Activated CD4-positive, alpha-beta T cell treated with anti-CD3 and anti-CD28 coated beads for 24 hours (primary cell): ENCODE data around the gene CLPTM1L.
"Not testable (repeated sequence)": the region's sequence is repeated elsewhere in the genome, so short reads cannot be mapped to it uniquely, and the experiment has no call there.

Source experiments
- DNase-seq, 2 donors: peaks; one replicate each; pipeline ENCODE4 v3.0.0-alpha.2; 2020; ENCODE audit warnings: low read depth in 2 of 2

Gene CLPTM1L

DNA sequence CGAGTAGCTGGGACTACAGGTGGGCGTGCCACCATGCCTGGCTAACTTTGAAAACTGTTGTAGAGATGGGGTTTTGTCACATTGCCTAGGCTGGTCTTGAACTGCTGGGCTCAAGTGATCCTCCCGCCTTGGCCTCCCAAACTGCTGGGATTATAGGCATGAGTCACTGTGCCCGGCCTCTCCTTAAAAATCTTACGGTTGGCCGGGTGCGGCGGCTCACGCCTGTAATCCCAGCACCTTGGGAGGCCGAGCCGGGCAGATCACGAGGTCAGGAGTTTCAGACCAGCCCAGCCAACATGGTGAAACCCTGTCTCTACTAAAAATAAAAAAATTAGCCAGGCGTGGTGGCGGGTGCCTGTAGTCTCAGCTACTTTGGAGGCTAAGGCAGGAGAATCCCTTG is 2.2 kb downstream of the CLPTM1L start:
- not testable (repeated sequence) for DNase-seq

DNA sequence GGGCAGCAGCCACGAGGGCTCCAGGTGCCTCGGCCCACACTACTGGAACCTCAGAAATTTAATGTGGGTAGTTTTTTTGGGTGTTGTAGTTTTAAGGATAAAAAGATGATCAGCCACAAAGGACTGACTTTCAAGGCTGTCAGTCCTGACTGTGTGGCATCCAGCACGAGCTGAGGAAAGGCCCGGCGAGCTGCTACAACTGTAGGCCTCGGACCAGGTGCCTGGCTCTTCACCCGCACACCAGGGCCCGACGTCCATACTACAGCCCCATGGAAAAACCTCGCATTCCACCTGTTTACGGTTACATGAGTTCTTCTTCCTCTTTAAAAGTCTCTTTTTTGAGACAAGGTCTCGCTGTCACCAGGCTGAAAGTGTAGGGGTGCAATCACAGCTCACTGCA is 2.6 kb downstream of the CLPTM1L start:
- DNase-seq: no peak

DNA sequence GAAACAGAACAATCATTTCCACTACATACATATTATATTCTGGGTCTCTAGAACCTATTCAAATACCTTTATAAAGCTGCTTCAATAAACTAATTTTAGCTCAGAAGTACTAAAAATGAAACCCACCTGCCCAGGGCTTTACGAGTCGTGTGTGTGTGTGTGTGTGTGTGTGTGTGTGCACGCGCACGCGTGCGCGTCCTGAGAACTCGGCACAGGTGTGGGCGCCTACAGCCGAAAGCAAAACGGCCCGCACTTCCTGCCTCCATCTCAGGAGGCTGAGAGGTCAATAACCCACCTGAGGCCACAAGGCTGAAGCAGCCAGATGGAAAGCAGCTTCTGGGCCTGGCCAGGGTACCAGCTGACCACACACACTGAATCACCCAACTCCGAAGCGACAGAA is 3.0 kb downstream of the CLPTM1L start:
- no peak for DNase-seq

DNA sequence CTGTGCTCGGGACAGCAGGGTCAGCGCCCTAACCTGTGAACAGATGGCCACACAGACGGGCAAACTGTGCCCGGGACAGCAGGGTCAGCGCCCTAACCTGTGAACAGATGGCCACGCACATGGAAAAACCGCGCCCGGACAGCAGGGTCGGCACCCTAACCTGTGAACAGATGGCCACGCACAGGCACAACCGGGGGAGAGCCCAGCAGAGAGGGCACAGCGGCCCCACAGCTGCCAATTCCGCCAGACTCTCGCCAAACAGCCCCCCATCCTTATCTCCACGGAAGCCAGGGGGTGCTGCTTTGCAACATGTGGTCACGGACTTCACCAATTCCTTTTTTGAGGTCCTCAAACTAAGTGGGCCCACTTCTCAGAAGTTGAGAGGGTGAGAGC is 5.1 kb downstream of the CLPTM1L start:
- DNase-seq: not testable (repeated sequence)

DNA sequence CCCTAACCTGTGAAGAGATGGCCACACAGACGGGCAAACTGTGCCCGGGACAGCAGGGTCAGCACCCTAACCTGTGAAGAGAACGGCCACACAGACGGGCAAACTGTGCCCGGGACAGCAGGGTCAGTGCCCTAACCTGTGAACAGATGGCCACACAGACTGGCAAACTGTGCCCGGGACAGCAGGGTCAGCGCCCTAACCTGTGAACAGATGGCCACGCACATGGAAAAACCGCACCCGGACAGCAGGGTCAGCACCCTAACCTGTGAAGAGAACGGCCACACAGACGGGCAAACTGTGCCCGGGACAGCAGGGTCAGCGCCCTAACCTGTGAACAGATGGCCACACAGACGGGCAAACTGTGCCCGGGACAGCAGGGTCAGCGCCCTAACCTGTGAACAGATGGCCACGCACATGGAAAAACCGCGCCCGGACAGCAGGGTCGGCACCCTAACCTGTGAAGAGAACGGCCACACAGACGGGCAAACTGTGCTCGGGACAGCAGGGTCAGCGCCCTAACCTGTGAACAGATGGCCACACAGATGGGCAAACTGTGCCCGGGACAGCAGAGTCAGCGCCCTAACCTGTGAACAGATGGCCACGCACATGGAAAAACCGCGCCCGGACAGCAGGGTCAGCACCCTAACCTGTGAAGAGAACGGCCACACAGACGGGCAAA is 5.6 kb downstream of the CLPTM1L start:
- DNase-seq: not testable (repeated sequence)

DNA sequence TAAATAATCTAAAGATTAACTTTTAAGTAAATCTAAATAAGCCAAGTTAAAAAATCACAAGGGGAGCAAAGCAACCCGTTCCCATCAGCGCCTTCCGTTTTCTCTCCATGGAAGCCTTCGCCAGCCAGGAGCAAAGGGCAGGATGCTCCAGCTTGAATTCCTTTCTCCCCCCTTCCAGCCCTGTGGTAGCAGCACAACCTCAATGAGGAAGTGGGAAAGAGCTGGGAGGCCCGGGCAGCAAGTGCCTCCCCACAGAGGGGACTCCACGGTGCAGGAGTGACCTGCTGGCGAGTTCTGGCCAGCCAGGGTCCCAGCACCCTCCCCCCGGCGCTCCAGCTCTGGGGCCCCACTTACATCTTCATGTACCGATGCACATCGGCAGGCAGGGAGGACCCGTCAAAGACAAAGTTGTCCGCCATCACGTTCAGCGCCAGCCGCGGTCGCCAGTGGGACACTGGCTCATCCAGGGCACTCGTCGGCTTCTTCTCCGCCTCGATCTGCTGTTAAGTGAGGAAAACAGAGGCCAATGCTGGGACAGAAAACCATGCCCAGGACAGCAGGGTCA is 6.3 kb downstream of the CLPTM1L start:
- no peak for DNase-seq

DNA sequence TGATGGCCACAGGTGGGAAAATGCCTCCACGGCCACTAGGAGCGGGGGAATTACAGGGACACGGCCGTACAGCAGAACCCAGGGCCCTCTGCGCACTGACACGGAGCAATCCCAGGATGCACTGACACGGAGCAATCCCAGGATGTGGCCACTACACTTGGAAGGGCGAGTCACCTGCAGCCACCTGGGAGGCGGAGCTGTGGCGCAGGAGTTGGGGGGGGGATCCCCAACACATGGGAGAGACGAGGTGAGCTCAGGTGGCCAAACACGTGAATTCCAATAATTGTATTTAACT is 6.8 kb downstream of the CLPTM1L start:
- DNase-seq: no peak

DNA sequence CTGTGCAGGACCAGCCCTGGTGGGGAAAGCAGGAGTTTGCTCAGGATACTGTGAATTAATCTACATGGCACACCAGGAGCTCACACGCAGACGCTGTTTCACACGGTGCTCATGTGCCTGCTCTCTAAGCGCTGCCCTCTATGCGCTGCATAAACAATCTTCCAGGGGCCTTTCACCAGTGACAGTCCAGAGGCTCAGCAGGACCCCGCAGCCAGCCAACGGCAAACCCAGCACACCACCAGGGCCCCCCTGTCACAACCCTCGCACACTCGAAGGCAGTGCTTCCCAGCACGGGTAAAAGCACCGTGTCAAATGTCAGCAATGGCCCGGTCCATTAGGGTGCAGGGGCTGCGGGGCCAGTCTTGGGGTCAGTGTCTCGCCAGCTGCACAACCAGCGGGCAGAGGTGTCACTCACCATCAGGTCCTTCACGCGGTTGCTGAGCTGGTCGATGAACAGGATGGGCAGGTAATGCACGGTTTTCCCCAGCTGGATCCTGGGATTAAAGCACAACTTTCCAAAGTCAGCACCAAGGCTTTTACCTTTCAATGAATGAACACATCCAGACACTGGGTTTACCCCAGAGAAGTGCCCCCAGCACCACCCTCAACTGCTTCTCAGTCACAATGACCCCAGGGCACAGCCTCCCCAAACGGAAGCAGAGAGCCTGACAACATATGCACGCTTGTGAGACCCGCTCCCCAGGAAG is 7.3 kb downstream of the CLPTM1L start:
- DNase-seq: no peak

DNA sequence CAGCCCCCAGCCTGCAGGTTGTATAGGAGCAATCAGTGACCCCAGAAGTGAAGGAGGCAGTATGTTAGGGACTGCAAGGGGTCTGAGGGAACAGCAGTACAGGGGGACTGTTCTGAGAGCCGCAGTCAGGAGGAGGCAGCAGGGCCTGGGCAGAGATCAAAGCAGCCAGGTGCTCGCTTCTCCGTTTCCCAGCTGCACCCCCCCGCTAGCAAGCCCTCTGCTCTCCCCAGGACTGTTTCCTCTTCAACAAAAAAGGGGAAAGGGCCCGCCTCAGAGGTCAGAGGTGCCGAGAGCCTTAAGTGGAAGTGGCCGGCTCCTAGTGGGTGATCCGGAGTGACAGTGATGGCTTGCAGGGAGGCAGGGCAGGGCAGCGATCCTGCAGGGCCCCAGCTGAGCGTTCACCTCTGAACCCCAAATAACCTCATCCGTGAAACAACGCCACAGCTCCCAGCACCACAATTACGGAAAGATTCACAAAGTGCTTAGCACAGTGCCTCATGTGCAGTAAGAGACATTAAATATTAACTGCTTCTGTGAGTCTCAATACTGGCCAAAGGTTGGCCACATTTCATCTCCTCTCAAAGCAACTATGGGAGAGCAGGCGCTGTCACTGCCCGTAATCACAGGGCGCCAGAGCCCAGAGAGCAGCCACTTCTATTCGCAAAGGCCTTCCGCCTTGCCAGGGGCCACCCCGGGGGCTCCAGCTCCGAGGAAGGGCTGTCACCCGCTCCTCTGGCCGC is 8.0 kb downstream of the CLPTM1L start:
- DNase-seq: no peak

DNA sequence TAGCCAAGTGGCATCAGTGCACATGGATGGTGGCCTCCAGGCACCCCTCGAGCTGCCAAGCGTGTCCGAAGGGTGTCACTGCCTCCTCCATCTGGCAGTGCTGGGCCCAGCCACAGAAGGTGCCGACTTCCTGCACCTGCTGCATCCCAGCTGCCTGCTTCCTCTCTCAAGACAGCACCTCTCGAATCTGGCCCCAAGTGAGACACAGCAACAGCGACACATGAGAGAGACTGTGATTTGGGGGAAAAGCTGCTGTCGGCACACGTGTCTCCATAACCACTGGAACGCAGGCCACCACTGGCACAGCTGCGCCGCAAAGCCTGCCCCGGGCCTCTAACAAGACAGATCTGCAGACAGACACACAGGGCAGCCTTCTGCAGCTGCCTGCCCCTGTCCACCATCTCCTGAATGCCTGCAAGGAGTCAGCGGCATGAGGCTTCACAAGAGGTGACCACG is 8.8 kb downstream of the CLPTM1L start:
- DNase-seq: no peak

DNA sequence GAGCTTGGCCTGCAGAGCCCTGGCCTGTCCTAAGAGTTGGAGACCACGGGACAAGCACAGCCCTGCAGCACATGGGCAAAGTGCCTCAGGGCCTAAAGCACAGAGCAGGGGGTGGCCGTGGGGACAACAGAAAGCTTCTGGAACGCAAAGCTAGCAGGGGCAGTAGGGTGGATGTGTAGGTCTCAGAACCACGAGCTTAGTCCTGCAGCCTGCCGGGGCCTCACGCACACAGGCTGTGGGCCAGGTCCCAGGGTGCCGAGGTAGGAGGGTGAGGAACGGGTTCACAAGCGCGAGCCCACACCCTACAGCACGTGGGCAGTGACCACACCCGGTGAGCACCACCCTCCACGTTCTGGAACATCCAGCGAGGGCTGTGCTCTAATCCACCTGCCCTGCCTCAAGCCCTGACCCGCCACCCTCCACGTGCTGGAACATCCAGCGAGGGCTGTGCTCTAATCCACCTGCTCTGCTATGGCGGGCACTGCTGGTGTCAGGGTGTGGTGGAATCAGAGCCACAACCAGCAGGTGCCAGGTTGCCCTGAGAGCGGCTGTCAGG is 9.3 kb downstream of the CLPTM1L start:
- no peak for DNase-seq

DNA sequence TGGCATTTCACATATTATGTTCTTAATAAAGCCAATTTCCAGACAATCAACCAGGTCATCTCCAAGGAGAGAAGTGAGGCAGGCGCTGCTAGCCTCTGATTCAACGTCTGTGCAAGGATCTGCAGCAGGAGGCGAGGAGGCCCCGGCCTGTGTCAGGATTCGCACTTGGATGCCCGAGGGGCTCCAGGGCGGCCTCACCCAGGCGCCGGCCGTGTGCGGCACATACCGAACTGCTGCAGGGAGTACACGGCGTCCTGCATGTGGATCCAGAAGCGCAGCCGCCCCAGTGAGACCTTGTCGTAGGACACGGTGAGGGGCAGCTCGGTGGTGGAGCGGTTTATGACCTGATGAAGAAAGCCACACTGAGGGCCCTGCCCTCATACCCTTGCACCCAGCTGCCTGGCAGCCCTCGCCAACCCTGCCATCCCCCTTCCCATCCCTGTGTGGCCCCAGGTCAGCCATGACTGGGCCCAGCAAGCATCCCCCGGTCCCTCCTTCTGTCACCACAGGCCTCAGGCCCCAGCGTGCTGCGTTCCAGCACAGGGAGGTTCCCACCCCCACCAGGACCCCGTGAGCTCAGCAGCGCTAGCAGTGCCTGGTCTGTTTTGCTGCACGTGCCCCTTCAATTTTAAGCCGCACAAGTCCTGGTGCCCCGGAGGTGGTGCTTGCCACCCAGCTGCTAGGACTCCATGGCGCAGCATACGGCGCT is 9.9 kb downstream of the CLPTM1L start:
- DNase-seq: no peak

DNA sequence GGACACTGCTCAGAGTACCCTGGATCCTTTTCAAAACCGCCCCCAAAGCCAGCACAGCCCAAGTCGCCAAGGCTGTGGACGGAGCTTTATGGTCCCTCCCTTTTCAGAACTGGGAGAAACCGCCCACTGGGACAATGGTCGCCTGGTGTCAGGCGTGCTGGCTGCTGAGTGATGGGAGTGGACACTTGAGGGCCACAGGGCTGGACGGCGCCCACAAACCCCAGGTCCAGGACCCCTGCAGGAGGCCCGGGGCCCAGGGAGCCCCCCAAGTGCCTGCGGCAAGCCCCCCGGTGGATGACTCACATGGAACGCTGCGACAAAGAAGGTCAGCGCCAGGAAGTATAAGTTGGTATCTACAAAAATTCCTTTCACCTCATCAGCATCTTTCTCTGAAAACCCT is 10.9 kb downstream of the CLPTM1L start:
- no peak for DNase-seq

DNA sequence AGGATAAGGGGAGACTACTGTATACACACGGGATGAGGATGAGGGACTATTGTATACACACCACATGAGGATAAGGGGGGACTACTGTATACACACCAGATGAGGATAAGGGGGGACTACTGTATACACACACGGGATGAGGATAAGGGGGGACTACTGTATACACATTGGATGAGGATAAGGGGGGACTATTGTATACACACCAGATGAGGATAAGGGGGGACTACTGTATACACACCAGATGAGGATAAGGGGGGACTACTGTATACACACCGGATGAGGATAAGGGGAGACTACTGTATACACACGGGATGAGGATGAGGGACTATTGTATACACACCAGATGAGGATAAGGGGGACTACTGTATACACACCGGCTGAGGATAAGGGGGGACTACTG is 11.6 kb downstream of the CLPTM1L start:
- DNase-seq: not testable (repeated sequence)

DNA sequence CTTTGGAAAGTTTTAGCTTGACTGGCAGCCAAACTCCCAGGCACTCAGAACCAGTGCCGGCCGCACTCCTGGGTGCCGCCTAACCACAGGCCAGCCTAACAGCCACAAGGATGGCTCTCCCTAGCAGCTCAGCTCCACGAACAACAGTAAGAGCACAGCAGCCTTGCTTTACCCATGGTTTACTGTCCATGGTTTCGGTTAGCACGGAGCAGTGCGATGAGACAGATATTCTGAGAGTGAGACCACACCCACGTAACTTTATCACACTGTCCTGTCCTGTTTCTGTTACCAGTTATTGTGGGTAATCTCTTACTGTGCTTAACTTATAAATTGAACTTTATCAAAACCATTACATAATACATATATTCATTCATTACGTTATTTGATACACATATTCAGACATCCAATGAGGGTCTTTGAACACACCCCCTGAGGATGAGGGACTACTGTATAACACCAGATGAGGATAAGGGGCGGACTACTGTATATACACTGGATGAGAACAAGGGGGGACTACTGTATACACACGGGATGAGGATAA is 12.4 kb downstream of the CLPTM1L start:
- DNase-seq: no peak

DNA sequence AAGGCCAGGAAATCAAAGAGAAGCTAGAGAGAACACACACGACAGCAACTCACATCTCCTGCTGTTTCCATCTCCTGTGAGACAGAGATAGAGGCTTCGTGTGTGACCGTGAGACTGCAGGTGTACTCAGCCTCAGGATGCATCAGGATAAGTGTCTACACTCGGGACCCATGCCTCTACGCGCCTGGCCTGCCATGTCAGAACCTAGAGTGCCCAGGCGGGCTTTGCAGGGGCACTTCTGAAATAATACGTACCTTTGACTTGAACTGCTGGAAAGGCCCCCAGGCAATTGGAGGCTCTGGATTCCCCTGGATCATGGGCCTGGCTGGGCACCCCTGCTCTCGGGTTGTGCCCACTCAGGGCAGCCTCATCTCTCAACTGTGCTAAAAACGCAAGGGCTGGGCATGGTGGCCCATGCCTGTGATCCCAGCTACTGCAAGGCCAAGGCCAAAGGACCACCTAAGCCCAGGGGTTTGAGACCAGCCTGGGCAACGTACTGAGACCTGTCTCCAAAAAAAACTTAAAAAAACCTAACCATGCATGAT is 13.0 kb downstream of the CLPTM1L start:
- DNase-seq: no peak

DNA sequence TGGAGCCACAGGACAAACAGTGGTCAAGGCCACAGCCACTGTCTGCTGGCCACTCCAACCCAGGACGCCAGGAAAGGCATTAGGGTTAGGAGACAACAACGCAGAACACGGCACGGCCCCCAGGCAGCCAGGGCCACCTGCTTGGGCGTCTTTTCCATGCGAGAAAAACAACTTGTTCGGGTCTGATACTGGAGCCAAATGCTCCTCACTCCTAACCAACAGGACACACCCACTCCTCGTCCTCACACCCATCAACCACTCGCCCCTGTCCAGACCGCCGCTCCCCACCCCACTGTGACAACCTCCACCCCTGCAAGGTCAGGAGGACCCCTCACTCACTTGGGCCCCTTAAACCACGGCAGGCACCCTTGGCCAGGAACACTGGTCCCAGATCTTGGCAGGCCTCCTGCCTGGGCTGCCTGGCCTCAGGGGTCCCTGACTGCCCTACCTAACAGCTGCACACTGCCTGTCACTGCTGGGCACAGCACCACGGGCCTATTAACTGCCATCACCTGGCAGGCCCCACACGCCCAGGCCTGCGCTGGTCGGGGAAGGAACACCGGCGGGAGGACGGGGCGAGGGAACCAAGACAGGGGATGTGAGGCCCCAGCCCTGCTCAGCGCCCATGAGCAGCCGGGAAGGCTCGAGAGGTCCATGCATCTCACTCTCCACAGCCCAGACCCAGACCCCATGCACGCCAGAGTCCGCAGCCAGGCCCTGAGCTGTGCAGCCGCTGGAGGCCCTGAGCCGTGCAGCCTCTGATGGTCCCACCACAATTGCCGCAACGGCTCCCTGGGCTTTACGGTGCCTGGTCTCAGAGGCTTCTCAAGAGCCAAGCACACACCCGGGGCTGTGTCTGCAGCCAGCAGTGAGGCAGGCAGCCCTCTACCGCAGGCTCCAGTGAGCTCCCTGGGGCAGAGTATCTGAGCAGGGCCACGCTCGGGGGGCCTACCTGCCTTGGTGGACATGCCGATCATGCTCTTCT is 13.8 kb downstream of the CLPTM1L start:
- no peak for DNase-seq

DNA sequence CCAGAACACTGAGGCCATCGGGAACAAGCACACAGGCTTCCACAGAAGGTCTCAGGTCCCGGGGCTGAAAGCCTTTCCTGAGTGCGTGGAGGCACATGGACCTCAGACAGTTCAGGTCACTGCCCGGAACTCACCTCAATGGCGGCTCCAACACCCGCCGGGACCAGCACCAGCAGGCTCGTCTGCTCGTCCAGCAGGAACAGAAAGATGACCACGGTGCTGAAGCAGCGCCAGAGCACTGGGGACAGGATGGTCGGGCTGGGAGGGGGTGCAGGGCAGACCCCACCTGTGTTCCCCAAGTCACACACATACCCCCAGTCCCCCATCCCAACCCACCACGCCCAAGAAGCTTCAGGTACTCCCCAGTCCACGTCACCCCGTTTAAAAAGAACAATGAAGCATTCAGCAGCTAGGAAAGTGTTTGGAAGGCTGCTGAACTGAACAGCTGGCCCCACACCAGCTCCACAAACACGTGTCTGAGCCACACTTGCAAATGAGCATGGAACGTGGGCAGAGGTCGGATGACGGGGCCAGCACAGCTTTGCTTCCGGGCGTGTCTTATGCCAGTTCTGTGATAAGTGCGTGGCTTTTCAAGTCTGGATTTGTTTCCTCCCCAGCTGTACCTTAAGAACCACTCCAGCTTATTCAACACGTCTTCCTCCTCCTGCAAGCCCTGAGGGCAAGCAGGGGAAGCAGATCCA is 14.6 kb downstream of the CLPTM1L start:
- no peak for DNase-seq

DNA sequence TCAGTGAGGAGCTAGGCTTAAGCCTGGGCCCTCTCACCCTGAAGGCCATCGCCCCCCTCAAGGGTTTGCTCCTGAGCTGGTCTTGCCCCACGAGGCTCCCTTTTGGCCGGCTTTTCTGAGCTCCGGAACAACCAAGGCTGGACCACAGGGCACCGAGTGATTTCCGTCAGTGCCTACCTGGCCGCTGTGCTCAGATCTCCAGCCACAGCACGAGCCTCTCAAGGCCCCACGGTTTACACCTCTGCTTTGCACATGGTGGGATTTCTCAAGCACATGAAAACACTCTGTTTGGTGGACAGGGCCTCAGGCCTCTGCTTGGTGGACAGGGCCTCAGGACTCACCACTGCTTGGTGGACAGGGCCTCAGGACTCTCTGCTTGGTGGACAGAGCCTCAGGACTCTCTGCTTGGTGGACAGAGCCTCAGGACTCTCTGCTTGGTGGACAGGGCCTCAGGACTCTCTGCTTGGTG is 15.8 kb downstream of the CLPTM1L start:
- DNase-seq: no peak
